PFSK-1 (cell line): ENCODE measurements around the gene NFYA.

Experiments
- FOXP2 ChIP-seq: optimal IDR thresholded peaks from 2 replicates; pipeline ENCODE3; 2011; ENCODE audit warnings: borderline replicate concordance, control low read depth, inconsistent platforms; ENCODE audit not compliant: insufficient read depth; ENCODE audit errors: extremely low read length, extremely low read depth
- POLR2AphosphoS5 ChIP-seq: IDR thresholded peaks from 2 replicates; pipeline ENCODE4 v1.6.1; 2012; ENCODE audit warnings: low read depth, mild to moderate bottlenecking, control low read depth, low read length, moderate library complexity
- TAF1 ChIP-seq: IDR thresholded peaks from 2 replicates; pipeline ENCODE4 v1.6.1; 2012; ENCODE audit warnings: low read length, control low read depth, borderline replicate concordance; ENCODE audit not compliant: insufficient read depth
- TF ChIP-seq, protein P1 (sequence below), 2 experiments: IDR thresholded peaks; 2 replicates each; pipeline versions ENCODE4 v1.6.1 to v1.8.0; 2011 to 2012; ENCODE audit warnings: low read depth in 2 of 2, low read length in 2 of 2, control low read depth in 1 of 2, inconsistent platforms in 1 of 2, mild to moderate bottlenecking in 1 of 2, moderate library complexity in 1 of 2; ENCODE audit not compliant: insufficient read depth in 1 of 2

DNA sequence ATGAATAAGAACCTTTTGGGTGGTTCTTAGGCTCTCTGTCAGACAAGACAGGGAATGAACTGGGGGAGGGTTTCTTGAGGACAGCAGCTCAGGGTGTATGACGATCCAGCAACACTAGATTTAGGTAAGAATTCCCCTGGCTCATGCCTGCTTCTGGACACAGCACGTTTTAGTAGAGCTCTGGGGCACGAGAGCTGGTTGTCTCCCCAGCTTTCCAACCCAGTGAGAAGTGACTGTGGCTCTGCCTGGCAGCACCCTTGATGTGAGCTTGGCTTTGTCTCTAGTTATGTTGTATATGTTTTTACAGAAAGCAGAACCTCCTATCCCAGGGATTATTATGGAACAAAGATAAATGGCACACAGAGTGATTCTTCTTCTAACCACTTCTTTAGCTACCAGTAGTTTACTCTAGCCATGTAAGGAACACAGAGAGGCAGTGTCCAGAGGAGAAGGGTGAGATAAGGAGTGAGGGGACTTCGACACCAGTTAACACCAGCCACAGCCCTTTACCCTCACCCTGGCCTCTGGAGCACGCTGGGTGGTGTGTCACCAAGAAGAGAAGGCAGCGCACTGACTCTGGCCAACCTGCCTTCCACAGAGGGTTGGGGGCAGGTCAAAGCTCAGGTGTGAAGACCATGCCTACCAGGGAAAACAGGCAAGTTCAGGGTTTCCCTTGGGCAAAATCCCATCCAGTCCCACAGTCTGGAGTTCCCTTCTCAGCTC is 15.8 kb upstream of the NFYA start:
- TF ChIP-seq FOXP2: no peak
- no peak for TF ChIP-seq POLR2AphosphoS5
- TF ChIP-seq TAF1: no peak
- TF ChIP-seq, protein P1, sequence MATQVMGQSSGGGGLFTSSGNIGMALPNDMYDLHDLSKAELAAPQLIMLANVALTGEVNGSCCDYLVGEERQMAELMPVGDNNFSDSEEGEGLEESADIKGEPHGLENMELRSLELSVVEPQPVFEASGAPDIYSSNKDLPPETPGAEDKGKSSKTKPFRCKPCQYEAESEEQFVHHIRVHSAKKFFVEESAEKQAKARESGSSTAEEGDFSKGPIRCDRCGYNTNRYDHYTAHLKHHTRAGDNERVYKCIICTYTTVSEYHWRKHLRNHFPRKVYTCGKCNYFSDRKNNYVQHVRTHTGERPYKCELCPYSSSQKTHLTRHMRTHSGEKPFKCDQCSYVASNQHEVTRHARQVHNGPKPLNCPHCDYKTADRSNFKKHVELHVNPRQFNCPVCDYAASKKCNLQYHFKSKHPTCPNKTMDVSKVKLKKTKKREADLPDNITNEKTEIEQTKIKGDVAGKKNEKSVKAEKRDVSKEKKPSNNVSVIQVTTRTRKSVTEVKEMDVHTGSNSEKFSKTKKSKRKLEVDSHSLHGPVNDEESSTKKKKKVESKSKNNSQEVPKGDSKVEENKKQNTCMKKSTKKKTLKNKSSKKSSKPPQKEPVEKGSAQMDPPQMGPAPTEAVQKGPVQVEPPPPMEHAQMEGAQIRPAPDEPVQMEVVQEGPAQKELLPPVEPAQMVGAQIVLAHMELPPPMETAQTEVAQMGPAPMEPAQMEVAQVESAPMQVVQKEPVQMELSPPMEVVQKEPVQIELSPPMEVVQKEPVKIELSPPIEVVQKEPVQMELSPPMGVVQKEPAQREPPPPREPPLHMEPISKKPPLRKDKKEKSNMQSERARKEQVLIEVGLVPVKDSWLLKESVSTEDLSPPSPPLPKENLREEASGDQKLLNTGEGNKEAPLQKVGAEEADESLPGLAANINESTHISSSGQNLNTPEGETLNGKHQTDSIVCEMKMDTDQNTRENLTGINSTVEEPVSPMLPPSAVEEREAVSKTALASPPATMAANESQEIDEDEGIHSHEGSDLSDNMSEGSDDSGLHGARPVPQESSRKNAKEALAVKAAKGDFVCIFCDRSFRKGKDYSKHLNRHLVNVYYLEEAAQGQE (IDR thresholded peaks at IDR 0.05; ENCODE audit: insufficient read depth in 1 of 2, low read depth in 2 of 2, low read length in 2 of 2): no peak
